ENCODE measurements around the gene DOCK11. TPM values are rescaled to one million over a fixed set of nuclear protein-coding genes. Genes with fewer than 3 reads are reported as not detected.

The DOCK11 gene
- total and polyA plus RNA-seq, 9 of the 15 experiments (the other 6 are each of a cell fraction or from before 2014, with no cell fraction given), result 41.8 to 77.8 (median 50.9) TPM

- Histone ChIP-seq H4K20me1 (replicated peaks; ENCODE audit: control insufficient read depth, insufficient read depth, low read length) (no peaks in the 10 kb centered on the region), H3K27ac (ENCODE audit: extremely low read depth, low read depth, low read length) (no peak overlapping the region), H3K27me3 (ENCODE audit: control insufficient read depth in 2 of 2, insufficient read depth in 2 of 2, low read length in 2 of 2) (no peaks in the 10 kb centered on the region), H3K4me1 (replicated peaks in 1 of 2; ENCODE audit: control insufficient read depth in 2 of 2, insufficient read depth in 2 of 2, low read length in 2 of 2) (peaks cover 0 to 9% of the 10 kb centered on the region in 2 experiments; a peak in 3 of 5 replicates), H3K4me3 (no peak overlapping the region), H3K9ac (ENCODE audit: insufficient read depth in 1 of 2, low read depth in 2 of 2, low read length in 2 of 2) (no peak overlapping the region; a peak in 1 of 4 replicates), H3K36me3 (ENCODE audit: control insufficient read depth, insufficient read depth, low read length) (peaks cover 46% of the 10 kb centered on the region; the same call in 2 of the 3 replicates), H3K79me2 (ENCODE audit: control insufficient read depth, insufficient read depth, low read length) (peaks cover 86% of the 10 kb centered on the region), H3K4me2 (ENCODE audit: insufficient read depth, low read length) (no peak overlapping the region), H2AFZ (ENCODE audit: low read depth, low read length) (no peak overlapping the region), H3K9me1 (ENCODE audit: control insufficient read depth, insufficient read depth, low read length) (no peaks in the 10 kb centered on the region), H3K9me3 (replicated peaks; ENCODE audit: control insufficient read depth, insufficient read depth, low read depth, low read length) (no peaks in the 10 kb centered on the region)
- FAIRE-seq, result no peak
- in situ Hi-C loops (cut with MboI) (no loop called here), intact Hi-C loops (cut with micrococcal nuclease) (no loop called here)
- BruUV-seq (replicated peaks), result no TSS peak
- 89% methylated on average over 6 of the region's 6 CpGs for WGBS (ENCODE audit: insufficient coverage, low coverage, missing lambda C conversion rate)
- ChIA-PET POLR2A (interaction anchor here (1.0 kb wide), 1 partner anchor 10 kb away, joined by 3 read pairs; no protein-coding TSS in a partner anchor), CTCF (ENCODE audit: low intra/inter-chr PET ratio) (no interaction called here)
- no peak for DNase-seq (ENCODE audit: extremely low read depth in 1 of 4, low spot score in 3 of 4)
- no peak for ATAC-seq
- TF ChIP-seq ZNF76 (CRISPR knock-in tag; IDR thresholded peaks at IDR 0.05; ENCODE audit: borderline replicate concordance) (no peak), U2AF1 (optimal IDR thresholded peaks at IDR 0.05; ENCODE audit: low read depth, low read length) (no peak), TFAP4 (CRISPR knock-in tag; IDR thresholded peaks at IDR 0.05; ENCODE audit: borderline replicate concordance) (no peak), THRAP3 (IDR thresholded peaks at IDR 0.05; ENCODE audit: borderline replicate concordance) (no peak), ZFP1 (CRISPR knock-in tag; IDR thresholded peaks at IDR 0.05) (no peak), MEF2A (IDR thresholded peaks at IDR 0.05; ENCODE audit: control insufficient read depth, low read depth, low read length) (no peak)
Observed at GRCh38 chrX:118513120-118513898, 17.7 kb downstream of the DOCK11 start.
